CD4-positive, alpha-beta T cell (primary cell): ENCODE data around the gene DNAH9. TPM values are rescaled to one million over a fixed set of nuclear protein-coding genes. Genes with fewer than 3 reads are reported as not detected.

Source experiments
- ATAC-seq: fragments of 200-7000 bp; cut with Tn5 transposase; one replicate; pipeline ENCODE4 v1.10.0; 2022; ENCODE audit warnings: mild to moderate bottlenecking; ENCODE audit not compliant: poor library complexity
- CTCF ChIA-PET: fragments of 350-600 bp; sonication (Branson Sonifier 250); formaldehyde crosslinking; loops from one replicate; lab custom pipeline; 2021; ENCODE audit warnings: antibody characterized with exemption, inconsistent platforms; lab: Charles Lee
- POLR2A ChIA-PET: fragments of 350-600 bp; sonication (Branson Sonifier 250); formaldehyde crosslinking; loops from one replicate; lab custom pipeline; 2021; ENCODE audit warnings: antibody characterized with exemption, inconsistent platforms; lab: Charles Lee
- DNase-seq, 14 experiments: peaks; one replicate each; pipeline ENCODE4 v3.0.0-alpha.2; 2013 to 2020; ENCODE audit warnings: mixed read lengths in 2 of 14
- H3K27ac ChIP-seq, 2 donors: one replicate each; pipeline versions ENCODE4 v1.5.1 to v1.7.0; 2013; ENCODE audit warnings: low read length in 2 of 2, low read depth in 1 of 2, mild to moderate bottlenecking in 1 of 2
- H3K27me3 ChIP-seq, 2 experiments: 1 replicate in 1 of 2; 2 replicates in 1 of 2; pipeline versions ENCODE4 v1.6.1 to v1.7.0; 2013; ENCODE audit warnings: low read length in 2 of 2, control low read depth in 1 of 2, mild to moderate bottlenecking in 1 of 2, moderate library complexity in 1 of 2; ENCODE audit not compliant: insufficient read depth in 2 of 2, control insufficient read depth in 1 of 2
- H3K36me3 ChIP-seq: one replicate; pipeline ENCODE4 v1.6.1; 2013; ENCODE audit warnings: low read length, control low read depth; ENCODE audit not compliant: insufficient read depth
- H3K4me1 ChIP-seq: one replicate; pipeline ENCODE4 v1.6.1; 2013; ENCODE audit warnings: low read length, control low read depth; ENCODE audit not compliant: insufficient read depth
- H3K4me3 ChIP-seq: one replicate; pipeline ENCODE4 v1.5.1; 2013; ENCODE audit warnings: mild to moderate bottlenecking, low read length, moderate library complexity
- H3K9me3 ChIP-seq, 2 experiments: 1 replicate in 1 of 2; 2 replicates in 1 of 2; pipeline versions ENCODE4 v1.6.1 to v1.7.0; 2013; ENCODE audit warnings: low read length in 2 of 2, mild to moderate bottlenecking in 2 of 2, control low read depth in 1 of 2, moderate library complexity in 1 of 2; ENCODE audit not compliant: control insufficient read depth in 1 of 2, insufficient read depth in 1 of 2
- H3K27ac Mint-ChIP-seq: one replicate; pipeline ENCODE4 v1.8.0; 2020; ENCODE audit warnings: mixed read lengths
- H3K27me3 Mint-ChIP-seq: one replicate; pipeline ENCODE4 v1.8.0; 2021; ENCODE audit warnings: mixed read lengths
- H3K36me3 Mint-ChIP-seq: one replicate; pipeline ENCODE4 v1.8.0; 2021; ENCODE audit warnings: low read depth, mixed read lengths
- H3K4me1 Mint-ChIP-seq: one replicate; pipeline ENCODE4 v1.8.0; 2021; ENCODE audit warnings: low read depth, mixed read lengths
- H3K4me3 Mint-ChIP-seq: one replicate; pipeline ENCODE4 v1.8.0; 2020; ENCODE audit warnings: mild to moderate bottlenecking, mixed read lengths
- H3K9me3 Mint-ChIP-seq: one replicate; pipeline ENCODE4 v1.8.0; 2020; ENCODE audit warnings: mixed read lengths
- intact Hi-C, 2 experiments: fragments of 100-400 bp; cut with DNase I in 1 of 2; cut with micrococcal nuclease in 1 of 2; formaldehyde crosslinking; loops; one replicate each; pipeline versions ENCODE4 v1.15.1 to v1.9.0; 2023 to 2025; cut with DNase I, micrococcal nuclease
- total RNA-seq, 174 experiments: library from RNA in 2 of 174; stranded (reverse) in 2 of 174; gene quantifications; one replicate each; pipeline ENCODE4 v1.2.3 and lab custom pipeline; 2021 to 2026
- TF ChIP-seq, protein P1 (sequence below): fragments of 200-600 bp; IDR thresholded peaks from one replicate; pipeline ENCODE4 v1.8.0; 2022; ENCODE audit warnings: antibody characterized with exemption, mild to moderate bottlenecking

The DNAH9 gene
- total RNA-seq, 2 experiments from 2014 or later: not detected

DNA sequence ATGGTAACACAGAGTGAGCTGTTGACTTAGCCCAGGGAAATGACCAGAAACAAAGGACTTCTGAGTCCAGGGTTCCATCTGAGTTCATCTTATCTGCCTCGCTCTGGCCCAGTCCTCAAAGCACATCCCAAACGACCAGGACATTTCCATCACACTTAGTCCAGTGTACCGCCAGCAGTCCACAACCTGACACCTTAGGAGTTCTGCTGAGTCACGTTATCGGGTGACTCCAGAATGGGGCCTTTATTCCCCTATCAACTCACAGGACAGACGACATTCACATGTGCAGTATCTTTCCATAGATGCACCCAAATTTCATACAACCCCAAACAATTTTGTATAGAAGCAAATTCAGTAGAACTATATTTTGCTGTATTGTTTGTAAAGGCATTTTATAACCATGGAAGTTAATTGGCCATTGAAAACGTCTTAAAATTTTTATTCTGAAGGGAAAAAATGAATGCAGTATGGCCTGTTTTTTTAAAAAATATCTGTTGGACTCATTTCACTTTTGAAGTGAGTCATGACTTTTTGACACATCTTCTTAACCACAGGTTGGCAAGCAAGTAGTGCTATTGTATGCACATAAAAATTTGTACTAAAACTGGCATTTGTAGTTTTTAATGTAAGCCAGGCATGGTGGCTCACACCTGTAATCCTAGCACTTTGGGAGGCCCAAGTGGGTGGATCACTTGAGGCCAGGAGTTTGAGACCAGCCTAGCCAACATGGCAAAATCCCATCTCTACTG is 352.7 kb downstream of the DNAH9 start:
- Mint-ChIP-seq H3K4me1 (no peaks in the 10 kb centered on the region), H3K27me3 (no peaks in the 10 kb centered on the region), H3K4me3 (no peak overlapping the region), H3K9me3 (peaks cover 13% of the 10 kb centered on the region), H3K27ac (no peak overlapping the region), H3K36me3 (peaks cover 35% of the 10 kb centered on the region)
- DNase-seq (no peak), ATAC-seq (no peak)
- Histone ChIP-seq H3K9me3 (peaks cover 12 to 22% of the 10 kb centered on the region in 2 experiments), H3K4me1 (no peaks in the 10 kb centered on the region), H3K4me3 (no peak overlapping the region), H3K27me3 (no peaks in the 10 kb centered on the region), H3K36me3 (no peaks in the 10 kb centered on the region), H3K27ac (no peak overlapping the region)
- TF ChIP-seq, protein P1, sequence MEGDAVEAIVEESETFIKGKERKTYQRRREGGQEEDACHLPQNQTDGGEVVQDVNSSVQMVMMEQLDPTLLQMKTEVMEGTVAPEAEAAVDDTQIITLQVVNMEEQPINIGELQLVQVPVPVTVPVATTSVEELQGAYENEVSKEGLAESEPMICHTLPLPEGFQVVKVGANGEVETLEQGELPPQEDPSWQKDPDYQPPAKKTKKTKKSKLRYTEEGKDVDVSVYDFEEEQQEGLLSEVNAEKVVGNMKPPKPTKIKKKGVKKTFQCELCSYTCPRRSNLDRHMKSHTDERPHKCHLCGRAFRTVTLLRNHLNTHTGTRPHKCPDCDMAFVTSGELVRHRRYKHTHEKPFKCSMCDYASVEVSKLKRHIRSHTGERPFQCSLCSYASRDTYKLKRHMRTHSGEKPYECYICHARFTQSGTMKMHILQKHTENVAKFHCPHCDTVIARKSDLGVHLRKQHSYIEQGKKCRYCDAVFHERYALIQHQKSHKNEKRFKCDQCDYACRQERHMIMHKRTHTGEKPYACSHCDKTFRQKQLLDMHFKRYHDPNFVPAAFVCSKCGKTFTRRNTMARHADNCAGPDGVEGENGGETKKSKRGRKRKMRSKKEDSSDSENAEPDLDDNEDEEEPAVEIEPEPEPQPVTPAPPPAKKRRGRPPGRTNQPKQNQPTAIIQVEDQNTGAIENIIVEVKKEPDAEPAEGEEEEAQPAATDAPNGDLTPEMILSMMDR: no peak
- POLR2A ChIA-PET: no interaction called here
- CTCF ChIA-PET: no interaction called here
- intact Hi-C loops: no loop called here

DNA sequence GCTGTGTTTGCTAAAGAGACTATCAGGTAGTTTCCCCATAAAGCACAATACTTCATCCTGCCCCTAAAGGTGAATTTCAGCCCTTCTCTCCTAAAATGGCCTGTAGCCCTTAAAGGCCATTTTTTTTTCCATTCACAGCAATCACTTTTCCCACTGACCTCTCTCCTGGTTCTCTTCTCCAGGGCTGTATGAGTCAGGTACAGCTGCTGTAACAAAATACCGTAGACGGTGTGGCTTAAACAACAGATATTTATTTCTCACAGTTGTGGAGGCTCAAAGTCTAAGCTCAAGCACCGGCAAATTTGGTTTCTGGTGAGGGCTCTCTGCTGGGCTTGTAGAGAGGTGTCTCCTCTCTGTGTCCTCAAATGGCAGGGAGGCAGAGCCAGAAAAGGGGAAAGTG is 354.3 kb downstream of the DNAH9 start:
- peaks cover 51% of the 10 kb centered on the region for H3K36me3 Mint-ChIP-seq
- H3K27ac Mint-ChIP-seq: no peak overlapping the region
- ATAC-seq (no peak), DNase-seq (no peak)
- H3K36me3 ChIP-seq: no peaks in the 10 kb centered on the region
- H3K4me3 ChIP-seq: no peak overlapping the region
- peaks cover 12 to 26% of the 10 kb centered on the region in 2 experiments for H3K9me3 ChIP-seq
- no peak overlapping the region for H3K27ac ChIP-seq
- ChIA-PET CTCF (no interaction called here), POLR2A (no interaction called here)
- H3K4me1 ChIP-seq: no peaks in the 10 kb centered on the region
- intact Hi-C loops: no loop called here
- peaks cover 13% of the 10 kb centered on the region for H3K9me3 Mint-ChIP-seq
- no peaks in the 10 kb centered on the region for H3K27me3 ChIP-seq
- TF ChIP-seq, protein P1: no peak
- no peaks in the 10 kb centered on the region for H3K27me3 Mint-ChIP-seq
- H3K4me3 Mint-ChIP-seq: no peak overlapping the region
- no peaks in the 10 kb centered on the region for H3K4me1 Mint-ChIP-seq

DNA sequence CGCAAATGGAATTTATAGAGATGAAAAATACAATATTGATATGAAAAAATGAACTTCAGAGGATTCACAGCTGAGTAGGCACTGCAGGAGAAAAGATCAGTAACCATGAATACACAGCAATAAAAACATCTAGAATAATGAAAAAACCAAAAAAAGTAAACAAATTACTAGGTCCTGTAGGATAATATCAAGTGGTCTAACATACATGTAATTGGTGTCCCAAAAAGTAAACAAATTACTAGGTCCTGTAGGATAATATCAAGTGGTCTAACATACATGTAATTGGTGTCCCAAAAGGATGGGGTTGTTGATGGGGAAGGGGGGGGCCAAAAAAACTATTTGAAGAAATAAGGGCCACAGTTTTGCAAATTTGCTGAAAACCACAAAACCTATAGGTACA is 355.7 kb downstream of the DNAH9 start:
- ATAC-seq (no peak), DNase-seq (no peak)
- H3K36me3 ChIP-seq: no peaks in the 10 kb centered on the region
- POLR2A ChIA-PET: no interaction called here
- CTCF ChIA-PET: no interaction called here
- Mint-ChIP-seq H3K27ac (no peak overlapping the region), H3K27me3 (no peaks in the 10 kb centered on the region), H3K36me3 (peaks cover 65% of the 10 kb centered on the region), H3K4me3 (no peak overlapping the region), H3K9me3 (peaks cover 18% of the 10 kb centered on the region), H3K4me1 (no peaks in the 10 kb centered on the region)
- H3K4me3 ChIP-seq: no peak overlapping the region
- no peaks in the 10 kb centered on the region for H3K4me1 ChIP-seq
- intact Hi-C loops: no loop called here
- no peak overlapping the region for H3K27ac ChIP-seq
- peaks cover 12 to 30% of the 10 kb centered on the region in 2 experiments for H3K9me3 ChIP-seq
- TF ChIP-seq, protein P1: no peak
- H3K27me3 ChIP-seq: no peaks in the 10 kb centered on the region
